Activated CD4-positive, alpha-beta T cell treated with anti-CD3 and anti-CD28 coated beads for 48 hours (primary cell): Measurements from ENCODE around the gene DMRT1.
"Not testable (repeated sequence)": the region's sequence is repeated elsewhere in the genome, so short reads cannot be mapped to it uniquely, and the experiment has no call there.

Source experiments
- DNase-seq: peaks from one replicate; pipeline ENCODE4 v3.0.0-alpha.2; 2020

The DMRT1 gene

GRCh38 chr9:860706-861105, 19.2 kb downstream of the DMRT1 start:
- no peak for DNase-seq

- not testable (repeated sequence) for DNase-seq
Observed at GRCh38 chr9:861525-861924, 20.0 kb downstream of the DMRT1 start.

GRCh38 chr9:875119-875962, 33.8 kb downstream of the DMRT1 start:
- no peak for DNase-seq

- no peak for DNase-seq
Observed at GRCh38 chr9:876425-876824, 34.9 kb downstream of the DMRT1 start.

- DNase-seq: no peak
Observed at GRCh38 chr9:878239-878638, 36.7 kb downstream of the DMRT1 start.

- peak; percentile 3 for DNase-seq
Observed at GRCh38 chr9:880725-881124, 39.2 kb downstream of the DMRT1 start.

- no peak for DNase-seq
Observed at GRCh38 chr9:882416-882924, 41.0 kb downstream of the DMRT1 start.

GRCh38 chr9:883011-883410, 41.5 kb downstream of the DMRT1 start:
- DNase-seq: no peak

- no peak for DNase-seq
Observed at GRCh38 chr9:886886-887285, 45.4 kb downstream of the DMRT1 start.

- DNase-seq: no peak
Observed at GRCh38 chr9:892123-892522, 50.6 kb downstream of the DMRT1 start.

GRCh38 chr9:893115-893514, 51.6 kb downstream of the DMRT1 start:
- no peak for DNase-seq

GRCh38 chr9:893843-894420, 52.4 kb downstream of the DMRT1 start:
- peak; percentile 68 for DNase-seq

- DNase-seq: no peak
Observed at GRCh38 chr9:899440-900184, 58.1 kb downstream of the DMRT1 start.

GRCh38 chr9:903886-904285, 62.4 kb downstream of the DMRT1 start:
- no peak for DNase-seq

- no peak for DNase-seq
Observed at GRCh38 chr9:905906-906305, 64.4 kb downstream of the DMRT1 start.

- no peak for DNase-seq
Observed at GRCh38 chr9:908536-909205, 67.2 kb downstream of the DMRT1 start.

GRCh38 chr9:911005-911404, 69.5 kb downstream of the DMRT1 start:
- no peak for DNase-seq

- DNase-seq: no peak
Observed at GRCh38 chr9:912776-913175, 71.3 kb downstream of the DMRT1 start.

GRCh38 chr9:913526-913925, 72.0 kb downstream of the DMRT1 start:
- DNase-seq: not testable (repeated sequence)

- DNase-seq: no peak
Observed at GRCh38 chr9:917730-918129, 76.2 kb downstream of the DMRT1 start.

- DNase-seq: no peak
Observed at GRCh38 chr9:920927-921326, 79.4 kb downstream of the DMRT1 start.

- no peak for DNase-seq
Observed at GRCh38 chr9:922171-922570, 80.7 kb downstream of the DMRT1 start.

GRCh38 chr9:922731-923130, 81.2 kb downstream of the DMRT1 start:
- DNase-seq: no peak
